ENCODE results near the gene ZFAND3. TPM values are rescaled to one million over a fixed set of nuclear protein-coding genes. Genes with fewer than 3 reads are reported as not detected.
A peak's percentile ranks its signal among the peaks of the same experiment; 100 is the strongest.

Gene ZFAND3
- total and polyA plus RNA-seq, 2 donors (not counting 1 experiment from before 2014, with no cell fraction given), result 21.5 to 40.8 TPM

GRCh38 chr6:37913210-37913609 is 93.7 kb downstream of the ZFAND3 start:
- Histone ChIP-seq H3K27me3 (ENCODE audit: control insufficient read depth, insufficient read depth, low read length) (no peaks in the 10 kb centered on the region), H3K9me3 (ENCODE audit: control insufficient read depth, insufficient read depth, low read depth, low read length) (no peaks in the 10 kb centered on the region), H4K20me1 (ENCODE audit: control insufficient read depth, extremely low read depth, insufficient read depth, low read length) (peaks cover 5% of the 10 kb centered on the region), H3K36me3 (ENCODE audit: control insufficient read depth, insufficient read depth, low read length) (no peaks in the 10 kb centered on the region), H3K9ac (ENCODE audit: insufficient read depth, low read length) (no peak overlapping the region), H3K4me1 (ENCODE audit: control insufficient read depth, extremely low read depth, insufficient read depth, low read length) (peaks cover 5% of the 10 kb centered on the region), H3K79me2 (ENCODE audit: control insufficient read depth, insufficient read depth, low read length) (peaks cover 65% of the 10 kb centered on the region), H3K4me2 (ENCODE audit: extremely low read depth, insufficient read depth, low read length) (peak overlapping the region; percentile 35), H3K27ac (ENCODE audit: insufficient read depth, low read length) (no peak overlapping the region), H2AFZ (ENCODE audit: low read length) (no peak overlapping the region), H3K4me3 (replicated peaks in 1 of 4; ENCODE audit: control extremely low read depth in 1 of 4, insufficient read depth in 1 of 4, low read depth in 3 of 4, low read length in 4 of 4) (no peak overlapping the region)
- TF ChIP-seq, protein P1, sequence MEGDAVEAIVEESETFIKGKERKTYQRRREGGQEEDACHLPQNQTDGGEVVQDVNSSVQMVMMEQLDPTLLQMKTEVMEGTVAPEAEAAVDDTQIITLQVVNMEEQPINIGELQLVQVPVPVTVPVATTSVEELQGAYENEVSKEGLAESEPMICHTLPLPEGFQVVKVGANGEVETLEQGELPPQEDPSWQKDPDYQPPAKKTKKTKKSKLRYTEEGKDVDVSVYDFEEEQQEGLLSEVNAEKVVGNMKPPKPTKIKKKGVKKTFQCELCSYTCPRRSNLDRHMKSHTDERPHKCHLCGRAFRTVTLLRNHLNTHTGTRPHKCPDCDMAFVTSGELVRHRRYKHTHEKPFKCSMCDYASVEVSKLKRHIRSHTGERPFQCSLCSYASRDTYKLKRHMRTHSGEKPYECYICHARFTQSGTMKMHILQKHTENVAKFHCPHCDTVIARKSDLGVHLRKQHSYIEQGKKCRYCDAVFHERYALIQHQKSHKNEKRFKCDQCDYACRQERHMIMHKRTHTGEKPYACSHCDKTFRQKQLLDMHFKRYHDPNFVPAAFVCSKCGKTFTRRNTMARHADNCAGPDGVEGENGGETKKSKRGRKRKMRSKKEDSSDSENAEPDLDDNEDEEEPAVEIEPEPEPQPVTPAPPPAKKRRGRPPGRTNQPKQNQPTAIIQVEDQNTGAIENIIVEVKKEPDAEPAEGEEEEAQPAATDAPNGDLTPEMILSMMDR (conservative IDR thresholded peaks at IDR 0.05 in 1 of 2, IDR thresholded peaks at IDR 0.05 in 1 of 2; ENCODE audit: low read depth in 1 of 2, low read length in 2 of 2), result no peak
- TF ChIP-seq EZH2 (IDR thresholded peaks at IDR 0.05; ENCODE audit: low read length, missing control alignments), result no peak
- peak; percentile 30 to 38 for DNase-seq (ENCODE audit: low read depth in 2 of 2)

DNA sequence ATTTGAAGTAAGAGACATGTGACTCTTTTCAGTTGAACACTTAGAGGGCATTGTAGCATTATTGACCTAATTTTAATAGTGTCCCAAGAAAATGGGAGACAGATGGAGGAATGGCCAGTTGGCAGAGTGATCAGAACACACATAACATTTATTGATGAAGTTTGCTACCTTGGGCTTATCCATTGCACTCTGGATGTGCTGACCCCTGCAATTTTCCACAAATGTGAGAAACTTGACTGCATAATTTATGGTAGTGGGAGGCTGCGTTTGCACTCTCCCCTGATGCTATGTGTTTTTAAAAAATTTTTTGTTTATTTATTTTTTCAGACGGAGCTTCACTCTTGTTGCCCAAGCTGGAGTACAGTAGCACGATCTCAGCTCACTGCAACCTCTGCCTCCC is 95.9 kb downstream of the ZFAND3 start:
- no peak overlapping the region for H3K4me3 ChIP-seq (replicated peaks in 1 of 4; ENCODE audit: control extremely low read depth in 1 of 4, insufficient read depth in 1 of 4, low read depth in 3 of 4, low read length in 4 of 4)
- no peak overlapping the region for H3K9ac ChIP-seq (ENCODE audit: insufficient read depth, low read length)
- no peaks in the 10 kb centered on the region for H3K36me3 ChIP-seq (ENCODE audit: control insufficient read depth, insufficient read depth, low read length)
- peaks cover 2% of the 10 kb centered on the region for H4K20me1 ChIP-seq (ENCODE audit: control insufficient read depth, extremely low read depth, insufficient read depth, low read length)
- H3K79me2 ChIP-seq (ENCODE audit: control insufficient read depth, insufficient read depth, low read length), result peaks cover 69% of the 10 kb centered on the region
- no peak for TF ChIP-seq EZH2 (IDR thresholded peaks at IDR 0.05; ENCODE audit: low read length, missing control alignments)
- TF ChIP-seq, protein P1 (conservative IDR thresholded peaks at IDR 0.05 in 1 of 2, IDR thresholded peaks at IDR 0.05 in 1 of 2; ENCODE audit: low read depth in 1 of 2, low read length in 2 of 2), result no peak
- H3K27ac ChIP-seq (ENCODE audit: insufficient read depth, low read length), result no peak overlapping the region
- H3K4me2 ChIP-seq (ENCODE audit: extremely low read depth, insufficient read depth, low read length), result no peak overlapping the region
- no peaks in the 10 kb centered on the region for H3K27me3 ChIP-seq (ENCODE audit: control insufficient read depth, insufficient read depth, low read length)
- H3K4me1 ChIP-seq (ENCODE audit: control insufficient read depth, extremely low read depth, insufficient read depth, low read length), result peaks cover 5% of the 10 kb centered on the region
- no peak overlapping the region for H2AFZ ChIP-seq (ENCODE audit: low read length)
- no peak for DNase-seq (ENCODE audit: low read depth in 2 of 2)
- H3K9me3 ChIP-seq (ENCODE audit: control insufficient read depth, insufficient read depth, low read depth, low read length), result no peaks in the 10 kb centered on the region

DNA sequence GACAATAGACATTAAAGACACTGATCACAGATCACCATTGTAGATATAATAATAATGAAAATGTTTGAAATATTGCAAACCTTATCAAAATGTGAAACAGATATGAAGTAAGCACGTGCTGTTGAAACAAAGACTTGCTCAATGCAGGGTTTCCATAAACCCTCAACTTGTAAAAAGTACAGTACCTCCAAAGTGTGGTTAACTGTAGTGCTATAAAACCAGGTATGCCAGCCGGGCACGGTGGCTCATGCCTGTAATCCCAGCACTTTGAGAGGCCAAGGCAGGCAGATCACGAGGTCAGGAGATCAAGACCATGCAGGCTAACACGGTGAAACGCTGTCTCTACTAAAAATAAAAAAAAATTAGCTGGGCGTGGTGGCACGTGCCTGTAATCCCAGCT is 96.6 kb downstream of the ZFAND3 start:
- Histone ChIP-seq H3K4me2 (ENCODE audit: extremely low read depth, insufficient read depth, low read length) (no peak overlapping the region), H3K4me1 (ENCODE audit: control insufficient read depth, extremely low read depth, insufficient read depth, low read length) (peaks cover 5% of the 10 kb centered on the region), H3K9me3 (ENCODE audit: control insufficient read depth, insufficient read depth, low read depth, low read length) (no peaks in the 10 kb centered on the region), H4K20me1 (ENCODE audit: control insufficient read depth, extremely low read depth, insufficient read depth, low read length) (peaks cover 2% of the 10 kb centered on the region), H3K4me3 (replicated peaks in 1 of 4; ENCODE audit: control extremely low read depth in 1 of 4, insufficient read depth in 1 of 4, low read depth in 3 of 4, low read length in 4 of 4) (no peak overlapping the region), H3K27me3 (ENCODE audit: control insufficient read depth, insufficient read depth, low read length) (no peaks in the 10 kb centered on the region), H3K79me2 (ENCODE audit: control insufficient read depth, insufficient read depth, low read length) (peaks cover 68% of the 10 kb centered on the region), H3K27ac (ENCODE audit: insufficient read depth, low read length) (no peak overlapping the region), H3K36me3 (ENCODE audit: control insufficient read depth, insufficient read depth, low read length) (no peaks in the 10 kb centered on the region), H3K9ac (ENCODE audit: insufficient read depth, low read length) (no peak overlapping the region), H2AFZ (ENCODE audit: low read length) (no peak overlapping the region)
- TF ChIP-seq, protein P1 (conservative IDR thresholded peaks at IDR 0.05 in 1 of 2, IDR thresholded peaks at IDR 0.05 in 1 of 2; ENCODE audit: low read depth in 1 of 2, low read length in 2 of 2), result no peak
- no peak for TF ChIP-seq EZH2 (IDR thresholded peaks at IDR 0.05; ENCODE audit: low read length, missing control alignments)
- no peak for DNase-seq (ENCODE audit: low read depth in 2 of 2)

Data from fibroblast of lung (primary cell).